ENCODE data around the gene MRPS16. TPM values are rescaled to one million over a fixed set of nuclear protein-coding genes. Genes with fewer than 3 reads are reported as not detected.
A peak's percentile ranks its signal among the peaks of the same experiment; 100 is the strongest.

Gene MRPS16
- total and polyA plus RNA-seq, 7 donors = 82.2 to 132 (median 128) TPM

GRCh38 chr10:73251683-73252444 is 580 bp downstream of the MRPS16 start:
- peaks cover 0 to 28% of the 10 kb centered on the region in 2 donors for H3K36me3 ChIP-seq (ENCODE audit: insufficient read depth in 1 of 2, low read depth in 1 of 2)
- H3K4me1 ChIP-seq = peaks cover 35% of the 10 kb centered on the region
- H3K27ac ChIP-seq = peak overlapping the region; percentile 95
- WGBS, 3 donors = 10 to 14% (median 14%) methylated on average over 23 of the region's 23 CpGs
- peak in 1 of 4 donors; percentile 82 for ATAC-seq
- no peaks in the 10 kb centered on the region for H3K27me3 ChIP-seq (ENCODE audit: insufficient read depth in 3 of 3, low read length in 2 of 3)
- TF ChIP-seq CTCF (IDR thresholded peaks at IDR 0.05) = no peak
- no peaks in the 10 kb centered on the region for H3K9me3 ChIP-seq
- intact Hi-C loops (cut with DNase I) = no loop called here
- H3K4me3 ChIP-seq = peak overlapping the region; percentile 79
- DNase-seq = peak in 1 of 2 donors; percentile 14

DNA sequence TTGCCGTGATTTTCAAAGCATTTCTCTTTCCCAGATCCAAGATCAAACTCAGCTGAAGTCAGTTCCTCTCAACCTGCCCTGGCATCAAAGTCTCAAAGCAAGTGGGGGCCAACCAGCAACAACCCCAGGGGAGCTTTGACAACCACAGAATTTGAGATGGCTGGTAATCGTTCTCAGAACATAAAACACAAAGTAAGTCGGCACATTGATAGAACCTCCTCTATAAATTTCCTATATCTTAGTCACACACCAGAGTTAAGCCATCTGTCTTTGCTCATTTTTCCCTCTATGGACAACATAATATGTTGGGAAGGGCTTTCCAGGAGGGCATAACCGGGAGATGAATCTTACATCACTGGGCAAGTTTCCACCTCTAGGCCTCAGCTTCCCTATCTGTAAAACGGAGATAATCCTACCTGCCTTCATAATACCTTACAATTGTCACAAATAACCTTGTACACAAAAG is 4.2 kb downstream of the MRPS16 start:
- intact Hi-C loops (cut with DNase I) = loop anchor here in 1 of 2 donors (5.0 kb wide), 1 partner anchor 249 kb away; the partner anchor contains the start of gene PPP3CB
- H3K36me3 ChIP-seq (ENCODE audit: insufficient read depth in 1 of 2, low read depth in 1 of 2) = peaks cover 8 to 54% of the 10 kb centered on the region in 2 donors
- peak overlapping the region; percentile 82 for H3K4me3 ChIP-seq
- 68 to 72% (median 69%) methylated on average over 5 of the region's 5 CpGs for WGBS, 3 donors
- no peak for ATAC-seq
- H3K27ac ChIP-seq = peak overlapping the region; percentile 85
- peaks cover 35% of the 10 kb centered on the region for H3K4me1 ChIP-seq
- TF ChIP-seq CTCF (IDR thresholded peaks at IDR 0.05) = no peak
- no peaks in the 10 kb centered on the region for H3K9me3 ChIP-seq
- no peak for DNase-seq
- no peaks in the 10 kb centered on the region for H3K27me3 ChIP-seq (ENCODE audit: insufficient read depth in 3 of 3, low read length in 2 of 3)

DNA sequence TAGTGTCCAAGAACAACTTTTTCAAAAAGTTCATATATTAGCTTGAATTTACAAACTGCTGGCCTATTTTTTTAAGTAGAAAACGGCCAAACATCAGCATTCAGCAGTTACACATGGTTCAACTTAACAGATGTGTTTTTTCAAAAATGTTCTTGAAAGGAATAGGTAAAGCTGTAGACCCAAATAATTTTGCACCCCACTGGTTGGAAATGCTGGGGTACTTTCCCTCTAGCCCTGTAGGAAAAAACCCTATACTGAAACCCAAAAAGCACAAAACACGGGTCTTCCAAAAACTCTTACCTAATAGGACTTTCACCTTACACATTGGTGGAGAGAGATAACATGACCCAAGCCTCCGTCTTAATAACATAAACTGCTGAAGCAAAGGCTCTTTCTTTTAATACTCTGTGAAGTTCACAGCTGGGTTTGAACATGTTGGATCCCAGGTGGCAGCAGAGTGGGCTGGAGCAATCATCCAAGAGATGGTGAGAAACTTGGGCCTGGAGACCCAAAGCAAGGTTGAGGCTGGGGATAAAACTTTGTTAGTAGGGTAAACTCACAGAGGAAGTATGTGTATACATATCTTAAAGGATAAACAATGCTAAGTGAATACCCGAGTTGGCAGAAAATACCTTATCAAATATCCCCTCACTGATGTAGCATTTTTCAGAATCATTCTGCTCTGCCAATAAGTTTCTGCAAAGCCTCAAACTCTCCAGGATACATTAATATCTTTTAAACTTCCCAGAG is 4.8 kb downstream of the MRPS16 start:
- H3K9me3 ChIP-seq = no peaks in the 10 kb centered on the region
- DNase-seq (no peak), ATAC-seq (no peak)
- no peak for TF ChIP-seq CTCF (IDR thresholded peaks at IDR 0.05)
- 30 to 36% (median 33%) methylated on average over 4 of the region's 4 CpGs for WGBS, 3 donors
- peak overlapping the region; percentile 82 for H3K4me3 ChIP-seq
- H3K27ac ChIP-seq = peak overlapping the region; percentile 85
- H3K36me3 ChIP-seq (ENCODE audit: insufficient read depth in 1 of 2, low read depth in 1 of 2) = peaks cover 8 to 60% of the 10 kb centered on the region in 2 donors
- H3K4me1 ChIP-seq = peaks cover 34% of the 10 kb centered on the region
- intact Hi-C loops (cut with DNase I) = loop anchor here in 1 of 2 donors (5.0 kb wide), 1 partner anchor 250 kb away; the partner anchor contains the start of gene PPP3CB
- H3K27me3 ChIP-seq (ENCODE audit: insufficient read depth in 3 of 3, low read length in 2 of 3) = no peaks in the 10 kb centered on the region

DNA sequence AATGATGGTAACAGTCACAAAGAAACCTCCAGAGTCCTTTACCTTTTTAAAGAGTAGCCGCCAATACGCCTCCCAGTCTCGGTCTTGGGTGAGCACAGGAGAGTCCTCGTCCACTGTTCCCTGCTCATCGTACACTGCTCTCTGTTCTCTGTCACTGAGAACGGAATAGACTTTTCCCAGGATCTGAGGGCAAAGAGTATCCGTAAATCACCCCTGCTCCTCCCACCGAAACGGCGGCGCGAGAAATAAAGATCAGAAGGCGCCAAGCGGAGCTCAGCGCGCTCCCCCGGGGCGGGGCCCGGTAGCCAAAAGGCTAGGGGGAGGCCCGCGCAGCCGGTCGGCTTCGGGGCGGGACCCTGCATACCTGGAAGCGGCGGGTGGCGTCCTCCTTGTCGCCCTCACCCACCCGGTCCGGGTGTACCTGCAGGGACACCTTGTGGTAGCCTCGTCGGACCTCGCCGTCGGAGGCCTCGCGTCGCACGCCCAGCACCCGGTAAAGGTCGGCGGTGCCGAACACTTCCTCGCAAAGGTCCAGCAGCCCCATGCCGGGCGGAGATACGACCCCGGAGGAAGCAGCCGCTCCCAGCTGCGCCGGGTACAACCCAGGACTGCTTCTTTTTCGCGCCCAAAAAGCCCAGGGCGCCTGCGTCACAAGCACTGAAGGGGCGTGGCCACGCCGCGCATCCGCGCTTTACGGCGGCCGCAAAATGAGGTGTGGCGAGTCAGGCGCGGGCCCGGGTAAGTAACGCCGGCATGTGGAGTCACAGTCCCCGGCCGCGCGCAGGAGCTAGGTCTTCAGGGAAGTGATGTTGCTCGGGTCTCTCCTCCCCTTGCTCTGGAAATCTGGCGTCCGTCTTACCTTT is 5.6 kb downstream of the MRPS16 start, which contains the start of gene DNAJC9:
Gene DNAJC9, minus strand, starts transcription at position 610 of the 863 bp plus-strand sequence. Its CDS starts 66 bp downstream, at position 544.
- peaks cover 8 to 69% of the 10 kb centered on the region in 2 donors for H3K36me3 ChIP-seq (ENCODE audit: insufficient read depth in 1 of 2, low read depth in 1 of 2)
- WGBS, 3 donors = 0% methylated on average over 77 to 78 of the region's 78 CpGs
- TF ChIP-seq CTCF (IDR thresholded peaks at IDR 0.05) = no peak
- peaks cover 34% of the 10 kb centered on the region for H3K4me1 ChIP-seq
- DNase-seq (peak; percentile 98), ATAC-seq (peak; percentile 97 to 98 (median 98))
- no peaks in the 10 kb centered on the region for H3K27me3 ChIP-seq (ENCODE audit: insufficient read depth in 3 of 3, low read length in 2 of 3)
- H3K27ac ChIP-seq = peak within 1 kb of the TSS; percentile 85
- H3K9me3 ChIP-seq = no peaks in the 10 kb centered on the region
- intact Hi-C loops (cut with DNase I) = loop anchor here in 1 of 2 donors (5.0 kb wide), 1 partner anchor 250 kb away; the partner anchor contains the start of gene PPP3CB
- H3K4me3 ChIP-seq = peak within 1 kb of the TSS; percentile 82

Measured in psoas muscle (tissue), 8 donors.